ENCODE measurements around the gene GRIPAP1.

The GRIPAP1 gene

DNA sequence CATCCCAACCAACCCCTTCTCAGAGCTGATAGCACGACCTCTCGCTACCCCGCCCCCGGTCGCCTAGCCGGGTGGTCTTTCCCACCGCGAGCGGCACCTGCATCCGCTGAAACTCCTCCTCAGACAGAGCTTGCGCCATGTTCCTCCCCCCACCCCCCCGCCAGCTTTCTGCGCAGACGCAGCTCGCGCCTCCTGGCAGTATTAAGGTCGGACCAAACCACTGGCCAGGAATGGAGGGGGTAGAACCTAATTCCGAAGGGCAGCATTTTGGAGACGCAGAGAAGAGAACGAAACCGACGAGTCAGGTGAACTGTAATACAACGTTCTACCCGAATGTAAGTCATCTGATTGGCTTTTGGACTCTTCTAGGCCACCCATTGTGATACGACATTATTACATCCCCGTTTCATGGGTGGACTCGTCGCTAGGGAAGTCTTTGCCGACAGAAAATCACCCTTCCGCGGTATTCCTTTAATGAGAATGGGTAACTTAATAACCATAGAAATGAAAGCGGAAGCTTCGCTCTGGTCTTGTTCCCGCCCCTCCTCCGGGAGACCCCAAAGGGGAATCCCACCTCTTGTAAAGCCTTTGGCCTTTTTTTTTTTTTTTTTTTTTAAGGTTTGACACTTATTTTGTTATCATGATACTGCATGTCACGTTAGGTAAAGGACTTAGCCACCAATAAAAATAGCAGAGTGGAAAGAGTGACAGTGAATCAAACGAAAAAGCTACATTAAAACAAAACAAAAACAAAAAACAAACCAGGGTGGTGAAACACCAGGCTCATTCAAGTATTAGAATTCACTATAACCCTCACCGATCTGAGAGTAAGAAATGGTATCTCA is at the start of gene GRIPAP1:
GRIPAP1 (minus strand) TSS at position 174 of the 845 bp plus-strand sequence; CDS start at position 139, 35 bp downstream.
- H3K4me1 ChIP-seq = peaks cover 0 to 10% (median 0%) of the 10 kb centered on the region in 4 donors
- TF ChIP-seq CTCF (IDR thresholded peaks at IDR 0.05) = no peak
- H3K27me3 ChIP-seq = no peaks in the 10 kb centered on the region
- H3K4me3 ChIP-seq = peak within 1 kb of the TSS; percentile 72 to 76
- peak; percentile 46 to 79 for DNase-seq
- peak within 1 kb of the TSS; percentile 74 for H3K27ac ChIP-seq
- intact Hi-C loops (cut with DNase I; ENCODE audit: low total_unique reads) = no loop called here
- peaks cover 0 to 13% (median 4%) of the 10 kb centered on the region in 3 donors for H3K36me3 ChIP-seq
- peaks cover 0 to 4% (median 0%) of the 10 kb centered on the region in 3 donors for H3K9me3 ChIP-seq

- H3K4me3 ChIP-seq = peak overlapping the region in 1 of 2 donors; percentile 32
Measured at GRCh38 chrX:49043987-49044281, 41.9 kb upstream of the GRIPAP1 start.

GRCh38 chrX:49043220-49043986 is 41.3 kb upstream of the GRIPAP1 start, which contains the start of gene TFE3:
TSS of gene TFE3 (minus strand) at chrX:49043357. CDS start at chrX:49043226, 131 bp downstream.
- intact Hi-C loops (cut with DNase I; ENCODE audit: low total_unique reads) = no loop called here
- peak; percentile 99 for DNase-seq
- TF ChIP-seq CTCF (IDR thresholded peaks at IDR 0.05) = peak; percentile 51 to 61

More at GRCh38 chrX:49043987-49044281, 41.9 kb upstream of the GRIPAP1 start:
- DNase-seq = no peak
- H3K27ac ChIP-seq = peak overlapping the region; percentile 44 to 77
- no peaks in the 10 kb centered on the region for H3K27me3 ChIP-seq
- TF ChIP-seq CTCF (IDR thresholded peaks at IDR 0.05) = no peak
- H3K36me3 ChIP-seq = peaks cover 3 to 7% (median 5%) of the 10 kb centered on the region in 3 donors
- peaks cover 0 to 10% (median 0%) of the 10 kb centered on the region in 3 donors for H3K9me3 ChIP-seq
- H3K4me1 ChIP-seq = peaks cover 0 to 24% (median 9%) of the 10 kb centered on the region in 4 donors
- intact Hi-C loops (cut with DNase I; ENCODE audit: low total_unique reads) = no loop called here

GRCh38 chrX:49042581-49043219 is 40.6 kb upstream of the GRIPAP1 start:
- intact Hi-C loops (cut with DNase I; ENCODE audit: low total_unique reads) = no loop called here
- H3K27ac ChIP-seq = peak overlapping the region; percentile 88 to 96
- DNase-seq = peak in 1 of 2 donors; percentile 71
- H3K4me1 ChIP-seq = peaks cover 0 to 27% (median 10%) of the 10 kb centered on the region in 4 donors
- TF ChIP-seq CTCF (IDR thresholded peaks at IDR 0.05) = no peak
- H3K4me3 ChIP-seq = peak overlapping the region; percentile 65 to 88
- H3K36me3 ChIP-seq = peaks cover 16 to 20% (median 17%) of the 10 kb centered on the region in 3 donors
- no peaks in the 10 kb centered on the region for H3K27me3 ChIP-seq
- H3K9me3 ChIP-seq = peaks cover 0 to 10% (median 0%) of the 10 kb centered on the region in 3 donors

More at GRCh38 chrX:49043220-49043986, 41.3 kb upstream of the GRIPAP1 start, which contains the start of gene TFE3:
- Histone ChIP-seq H3K27me3 (no peaks in the 10 kb centered on the region), H3K27ac (peak within 1 kb of the TSS; percentile 88 to 96), H3K36me3 (peaks cover 8 to 13% (median 10%) of the 10 kb centered on the region in 3 donors), H3K4me1 (peaks cover 0 to 27% (median 10%) of the 10 kb centered on the region in 4 donors), H3K9me3 (peaks cover 0 to 10% (median 0%) of the 10 kb centered on the region in 3 donors), H3K4me3 (peak within 1 kb of the TSS; percentile 65 to 88)
